ENCODE results near the gene CTDSPL.
A peak's percentile ranks its signal among the peaks of the same experiment; 100 is the strongest.

The CTDSPL gene

GRCh38 chr3:37909067-37909911 is 47.6 kb downstream of the CTDSPL start:
- no peak overlapping the region for H3K4me3 ChIP-seq (ENCODE audit: low read depth, low read length)
- no peak for DNase-seq (ENCODE audit: low read depth)
- TF ChIP-seq CTCF (conservative IDR thresholded peaks at IDR 0.05; ENCODE audit: low read depth, low read length): peak; percentile 9

- no peak for DNase-seq (ENCODE audit: low read depth)
Observed at GRCh38 chr3:37910671-37911400, 49.2 kb downstream of the CTDSPL start.

GRCh38 chr3:37912052-37912733 is 50.5 kb downstream of the CTDSPL start:
- no peak overlapping the region for H3K4me3 ChIP-seq (ENCODE audit: low read depth, low read length)
- TF ChIP-seq CTCF (conservative IDR thresholded peaks at IDR 0.05; ENCODE audit: low read depth, low read length): peak; percentile 36
- no peak for DNase-seq (ENCODE audit: low read depth)

More at GRCh38 chr3:37910671-37911400, 49.2 kb downstream of the CTDSPL start:
- no peak for TF ChIP-seq CTCF (conservative IDR thresholded peaks at IDR 0.05; ENCODE audit: low read depth, low read length)
- no peak overlapping the region for H3K4me3 ChIP-seq (ENCODE audit: low read depth, low read length)

GRCh38 chr3:37913522-37913921 is 51.8 kb downstream of the CTDSPL start:
- TF ChIP-seq CTCF (conservative IDR thresholded peaks at IDR 0.05; ENCODE audit: low read depth, low read length): no peak
- no peak for DNase-seq (ENCODE audit: low read depth)
- no peak overlapping the region for H3K4me3 ChIP-seq (ENCODE audit: low read depth, low read length)

GRCh38 chr3:37916685-37917084 is 55.0 kb downstream of the CTDSPL start:
- no peak for TF ChIP-seq CTCF (conservative IDR thresholded peaks at IDR 0.05; ENCODE audit: low read depth, low read length)
- no peak overlapping the region for H3K4me3 ChIP-seq (ENCODE audit: low read depth, low read length)
- DNase-seq (ENCODE audit: low read depth): no peak

- no peak for TF ChIP-seq CTCF (conservative IDR thresholded peaks at IDR 0.05; ENCODE audit: low read depth, low read length)
- H3K4me3 ChIP-seq (ENCODE audit: low read depth, low read length): no peak overlapping the region
- DNase-seq (ENCODE audit: low read depth): peak; percentile 64
Observed at GRCh38 chr3:37918627-37919026, 56.9 kb downstream of the CTDSPL start.

Data from choroid plexus epithelial cell (primary cell).